GM18508 (cell line): ENCODE measurements around the gene COL4A5.
"Not testable (repeated sequence)": the region's sequence is repeated elsewhere in the genome, so short reads cannot be mapped to it uniquely, and the experiment has no call there.

Source experiments
- ATAC-seq: cut with Tn5 transposase; IDR thresholded peaks from one replicate; pipeline ENCODE4 v1.9.1; 2021; ENCODE audit warnings: moderate number of reproducible peaks; ENCODE audit not compliant: insufficient read depth, unreplicated experiment

Gene COL4A5

GRCh38 chrX:108439426-108439942, at the start of gene COL4A5:
Gene COL4A5 (plus strand): TSS chrX:108439838. CDS start chrX:108440126, 288 bp downstream.
- ATAC-seq, result no peak

GRCh38 chrX:108390976-108391717, 48.5 kb upstream of the COL4A5 start:
- ATAC-seq, result not testable (repeated sequence)

- no peak for ATAC-seq
Measured at GRCh38 chrX:108396188-108396891, 43.3 kb upstream of the COL4A5 start.

GRCh38 chrX:108396986-108397385, 42.7 kb upstream of the COL4A5 start:
- no peak for ATAC-seq

- no peak for ATAC-seq
Measured at GRCh38 chrX:108397627-108398391, 41.8 kb upstream of the COL4A5 start.

- no peak for ATAC-seq
Measured at GRCh38 chrX:108399418-108400165, 40.0 kb upstream of the COL4A5 start.

GRCh38 chrX:108412783-108413182, 26.9 kb upstream of the COL4A5 start:
- ATAC-seq, result no peak

- ATAC-seq, result no peak
Measured at GRCh38 chrX:108415146-108415545, 24.5 kb upstream of the COL4A5 start.

- ATAC-seq, result no peak
Measured at GRCh38 chrX:108415891-108416290, 23.7 kb upstream of the COL4A5 start.

- ATAC-seq, result no peak
Measured at GRCh38 chrX:108417257-108417656, 22.4 kb upstream of the COL4A5 start.

- ATAC-seq, result no peak
Measured at GRCh38 chrX:108419401-108419800, 20.2 kb upstream of the COL4A5 start.

- no peak for ATAC-seq
Measured at GRCh38 chrX:108420481-108420880, 19.2 kb upstream of the COL4A5 start.

- ATAC-seq, result no peak
Measured at GRCh38 chrX:108426262-108426661, 13.4 kb upstream of the COL4A5 start.

- ATAC-seq, result no peak
Measured at GRCh38 chrX:108435261-108435660, 4.4 kb upstream of the COL4A5 start.

- ATAC-seq, result no peak
Measured at GRCh38 chrX:108437349-108438109, 2.1 kb upstream of the COL4A5 start.

- no peak for ATAC-seq
Measured at GRCh38 chrX:108438110-108438623, 1.5 kb upstream of the COL4A5 start, which contains the start of gene COL4A6. Gene COL4A6 (minus strand): TSS chrX:108438422. CDS start chrX:108438196, 226 bp downstream.

- ATAC-seq, result no peak
Measured at GRCh38 chrX:108439961-108440696, 491 bp downstream of the COL4A5 start.

- ATAC-seq, result no peak
Measured at GRCh38 chrX:108442901-108443464, 3.3 kb downstream of the COL4A5 start.
